PC-3 (cell line): ENCODE results near the gene TIAM2.

Source experiments
- EZH2 ChIP-seq: fragments of 300-600 bp; sonication (generic); IDR thresholded peaks from one replicate; pipeline ENCODE4 v1.6.1; 2017; ENCODE audit warnings: antibody characterized with exemption, mild to moderate bottlenecking, low read length; ENCODE audit not compliant: unreplicated experiment
- EZH2phosphoT487 ChIP-seq: fragments of 300-600 bp; sonication (generic); IDR thresholded peaks from 2 replicates; pipeline ENCODE4 v1.6.1; 2018; ENCODE audit warnings: mild to moderate bottlenecking, antibody characterized with exemption, low read length, borderline replicate concordance
- TF ChIP-seq, protein P1 (sequence below): fragments of 300-600 bp; sonication (generic); conservative IDR thresholded peaks from 2 replicates; pipeline ENCODE4 v1.5.1; 2017; ENCODE audit warnings: antibody characterized with exemption, low read depth, mild to moderate bottlenecking, low read length

DNA sequence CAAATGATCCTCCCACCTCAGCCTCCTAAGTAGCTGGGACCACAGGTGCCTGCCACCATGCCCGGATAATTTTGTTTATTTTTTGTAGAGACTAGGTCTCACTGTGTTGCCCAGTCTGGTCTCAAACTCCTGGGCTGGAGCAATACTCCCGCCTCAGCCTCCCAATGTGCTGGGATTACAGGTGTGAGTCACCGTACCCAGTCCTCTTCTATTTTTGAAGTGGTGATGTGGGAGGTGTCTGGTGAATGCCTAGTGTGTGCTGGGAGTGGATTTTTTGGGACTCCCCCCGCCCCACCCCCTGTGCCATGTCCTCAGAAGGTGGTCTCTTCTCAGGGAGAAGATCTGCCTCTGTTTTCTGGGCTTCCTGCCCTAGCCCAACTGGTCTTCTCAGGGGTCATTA is 220.8 kb downstream of the TIAM2 start:
- TF ChIP-seq, protein P1, sequence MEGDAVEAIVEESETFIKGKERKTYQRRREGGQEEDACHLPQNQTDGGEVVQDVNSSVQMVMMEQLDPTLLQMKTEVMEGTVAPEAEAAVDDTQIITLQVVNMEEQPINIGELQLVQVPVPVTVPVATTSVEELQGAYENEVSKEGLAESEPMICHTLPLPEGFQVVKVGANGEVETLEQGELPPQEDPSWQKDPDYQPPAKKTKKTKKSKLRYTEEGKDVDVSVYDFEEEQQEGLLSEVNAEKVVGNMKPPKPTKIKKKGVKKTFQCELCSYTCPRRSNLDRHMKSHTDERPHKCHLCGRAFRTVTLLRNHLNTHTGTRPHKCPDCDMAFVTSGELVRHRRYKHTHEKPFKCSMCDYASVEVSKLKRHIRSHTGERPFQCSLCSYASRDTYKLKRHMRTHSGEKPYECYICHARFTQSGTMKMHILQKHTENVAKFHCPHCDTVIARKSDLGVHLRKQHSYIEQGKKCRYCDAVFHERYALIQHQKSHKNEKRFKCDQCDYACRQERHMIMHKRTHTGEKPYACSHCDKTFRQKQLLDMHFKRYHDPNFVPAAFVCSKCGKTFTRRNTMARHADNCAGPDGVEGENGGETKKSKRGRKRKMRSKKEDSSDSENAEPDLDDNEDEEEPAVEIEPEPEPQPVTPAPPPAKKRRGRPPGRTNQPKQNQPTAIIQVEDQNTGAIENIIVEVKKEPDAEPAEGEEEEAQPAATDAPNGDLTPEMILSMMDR = no peak
- TF ChIP-seq EZH2phosphoT487 (no peak), EZH2 (no peak)
